Tibial nerve (tissue), 4 donors: ENCODE measurements around the gene COL3A1. TPM values are rescaled to one million over a fixed set of nuclear protein-coding genes. Genes with fewer than 3 reads are reported as not detected.

ENCODE experiments used
- DNase-seq, 2 donors: peaks; one replicate each; pipeline ENCODE4 v3.0.0-alpha.2; 2019; ENCODE audit warnings: low spot score in 2 of 2
- H3K27ac ChIP-seq, 4 donors: fragments of 200-600 bp; sonication (generic) in 3 of 4; one replicate each; pipeline ENCODE4 v1.5.1; 2017 to 2019; ENCODE audit warnings: mild to moderate bottlenecking in 1 of 4
- H3K27me3 ChIP-seq, 2 donors: fragments of 200-600 bp; sonication (generic) in 1 of 2; one replicate each; pipeline versions ENCODE4 v1.5.1 to v1.6.0; 2017 to 2019
- H3K36me3 ChIP-seq, 3 donors: fragments of 200-600 bp; sonication (generic); one replicate each; pipeline ENCODE4 v1.5.1; 2018 to 2019
- H3K4me1 ChIP-seq, 4 donors: fragments of 200-600 bp; sonication (generic) in 3 of 4; one replicate each; pipeline ENCODE4 v1.5.1; 2017 to 2019
- H3K4me3 ChIP-seq, 4 donors: fragments of 200-600 bp; sonication (generic) in 3 of 4; one replicate each; pipeline ENCODE4 v1.5.1; 2017 to 2019; ENCODE audit warnings: mild to moderate bottlenecking in 1 of 4, moderate library complexity in 1 of 4
- H3K9me3 ChIP-seq, 4 donors: fragments of 200-600 bp; sonication (generic) in 3 of 4; one replicate each; pipeline ENCODE4 v1.5.1; 2017 to 2019
- EP300 ChIP-seq, 2 donors: sonication (generic); formaldehyde crosslinking; IDR thresholded peaks; one replicate each; pipeline ENCODE4 v1.6.1; 2017; ENCODE audit warnings: antibody characterized with exemption in 2 of 2, mild to moderate bottlenecking in 1 of 2
- POLR2A ChIP-seq, 2 donors: fragments of 450-650 bp; IDR thresholded peaks; one replicate each; pipeline ENCODE4 v1.6.1; 2017; ENCODE audit warnings: antibody characterized with exemption in 2 of 2, mild to moderate bottlenecking in 2 of 2, moderate library complexity in 2 of 2
- WGBS, 2 donors: methylation state at CpG; one replicate each; pipeline ENCODE4 v1.1.5; 2018; 5-methylcytosine and 5-hydroxymethylcytosine counted together
- total RNA-seq, 4 donors: library from RNA; depleted of rRNA; stranded (reverse); fragments of >200 nt; gene quantifications; one replicate each; pipeline ENCODE4 v1.1.0, GENCODE V29; 2016
- TF ChIP-seq, protein P1 (sequence below), 5 experiments: fragments of 200-600 bp in 3 of 5; fragments of 450-650 bp in 2 of 5; sonication (generic) in 3 of 5; IDR thresholded peaks; one replicate each; pipeline ENCODE4 v1.5.1; 2016 to 2019; ENCODE audit warnings: antibody characterized with exemption in 5 of 5, mild to moderate bottlenecking in 3 of 5, moderate library complexity in 2 of 5

COL3A1 gene
- total RNA-seq, 4 donors from 2014 or later = 77.1 to 205 (median 115) TPM

DNA sequence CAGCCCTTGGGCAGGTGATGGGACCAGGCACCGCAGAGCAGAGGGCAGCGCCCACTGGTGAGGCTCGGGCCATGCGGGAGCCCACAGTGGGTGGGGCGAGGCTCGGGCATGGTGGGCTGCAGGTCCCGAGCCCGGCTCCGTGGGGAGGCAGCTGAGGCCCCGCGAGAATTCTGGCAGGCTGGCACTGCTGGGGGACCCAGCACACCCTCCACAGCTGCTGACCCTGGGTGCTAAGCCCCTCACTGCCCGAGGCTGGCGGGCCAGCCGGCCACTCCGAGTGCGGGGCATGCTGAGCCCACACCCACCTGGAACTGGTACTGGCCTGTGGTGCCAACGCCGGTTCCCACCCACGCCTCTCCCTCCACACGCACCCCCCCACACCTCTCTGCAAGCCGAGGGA is 29.7 kb upstream of the COL3A1 start:
- Histone ChIP-seq H3K27ac (no peak overlapping the region), H3K4me3 (no peak overlapping the region), H3K27me3 (no peaks in the 10 kb centered on the region), H3K4me1 (peaks cover 0 to 10% (median 3%) of the 10 kb centered on the region in 4 donors), H3K9me3 (peaks cover 0 to 3% (median 0%) of the 10 kb centered on the region in 4 donors), H3K36me3 (no peaks in the 10 kb centered on the region)
- 68 to 88% methylated on average over 4 to 9 of the region's 21 CpGs for WGBS, 2 donors
- DNase-seq = no peak
- no peak for TF ChIP-seq EP300 (IDR thresholded peaks at IDR 0.05)
- TF ChIP-seq, protein P1, sequence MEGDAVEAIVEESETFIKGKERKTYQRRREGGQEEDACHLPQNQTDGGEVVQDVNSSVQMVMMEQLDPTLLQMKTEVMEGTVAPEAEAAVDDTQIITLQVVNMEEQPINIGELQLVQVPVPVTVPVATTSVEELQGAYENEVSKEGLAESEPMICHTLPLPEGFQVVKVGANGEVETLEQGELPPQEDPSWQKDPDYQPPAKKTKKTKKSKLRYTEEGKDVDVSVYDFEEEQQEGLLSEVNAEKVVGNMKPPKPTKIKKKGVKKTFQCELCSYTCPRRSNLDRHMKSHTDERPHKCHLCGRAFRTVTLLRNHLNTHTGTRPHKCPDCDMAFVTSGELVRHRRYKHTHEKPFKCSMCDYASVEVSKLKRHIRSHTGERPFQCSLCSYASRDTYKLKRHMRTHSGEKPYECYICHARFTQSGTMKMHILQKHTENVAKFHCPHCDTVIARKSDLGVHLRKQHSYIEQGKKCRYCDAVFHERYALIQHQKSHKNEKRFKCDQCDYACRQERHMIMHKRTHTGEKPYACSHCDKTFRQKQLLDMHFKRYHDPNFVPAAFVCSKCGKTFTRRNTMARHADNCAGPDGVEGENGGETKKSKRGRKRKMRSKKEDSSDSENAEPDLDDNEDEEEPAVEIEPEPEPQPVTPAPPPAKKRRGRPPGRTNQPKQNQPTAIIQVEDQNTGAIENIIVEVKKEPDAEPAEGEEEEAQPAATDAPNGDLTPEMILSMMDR (IDR thresholded peaks at IDR 0.05) = no peak
- no peak for TF ChIP-seq POLR2A (IDR thresholded peaks at IDR 0.05)

- H3K9me3 ChIP-seq = peaks cover 0 to 3% (median 0%) of the 10 kb centered on the region in 4 donors
- H3K4me1 ChIP-seq = no peaks in the 10 kb centered on the region
- TF ChIP-seq, protein P1 (IDR thresholded peaks at IDR 0.05) = no peak
- TF ChIP-seq POLR2A (IDR thresholded peaks at IDR 0.05) (no peak), EP300 (IDR thresholded peaks at IDR 0.05) (no peak)
- H3K27ac ChIP-seq = no peak overlapping the region
- no peak overlapping the region for H3K4me3 ChIP-seq
- H3K36me3 ChIP-seq = no peaks in the 10 kb centered on the region
- DNase-seq = no peak
- 94 to 96% methylated on average over 25 of the region's 25 CpGs for WGBS, 2 donors
- no peaks in the 10 kb centered on the region for H3K27me3 ChIP-seq
These were observed 24.9 kb upstream of the COL3A1 start for GRCh38 chr2:188949046-188949818.

- H3K27me3 ChIP-seq = no peaks in the 10 kb centered on the region
- no peak for DNase-seq
- H3K4me1 ChIP-seq = no peaks in the 10 kb centered on the region
- H3K36me3 ChIP-seq = no peaks in the 10 kb centered on the region
- H3K9me3 ChIP-seq = no peaks in the 10 kb centered on the region
- no peak overlapping the region for H3K4me3 ChIP-seq
- H3K27ac ChIP-seq = no peak overlapping the region
- TF ChIP-seq EP300 (IDR thresholded peaks at IDR 0.05) (no peak), POLR2A (IDR thresholded peaks at IDR 0.05) (no peak)
- TF ChIP-seq, protein P1 (IDR thresholded peaks at IDR 0.05) = no peak
These were observed 21.3 kb upstream of the COL3A1 start for GRCh38 chr2:188952901-188953300.

- Histone ChIP-seq H3K36me3 (no peaks in the 10 kb centered on the region), H3K4me3 (no peak overlapping the region), H3K4me1 (no peaks in the 10 kb centered on the region), H3K9me3 (no peaks in the 10 kb centered on the region), H3K27me3 (no peaks in the 10 kb centered on the region), H3K27ac (no peak overlapping the region)
- 93 to 95% methylated on average over 2 of the region's 2 CpGs for WGBS, 2 donors
- TF ChIP-seq POLR2A (IDR thresholded peaks at IDR 0.05) = no peak
- TF ChIP-seq, protein P1 (IDR thresholded peaks at IDR 0.05) = no peak
- no peak for TF ChIP-seq EP300 (IDR thresholded peaks at IDR 0.05)
- no peak for DNase-seq
These were observed 17.9 kb upstream of the COL3A1 start for GRCh38 chr2:188956290-188956689.

- 52% methylated on average over 5 of the region's 5 CpGs for WGBS, 2 donors
- no peak for DNase-seq
- no peaks in the 10 kb centered on the region for H3K27me3 ChIP-seq
- no peak overlapping the region for H3K4me3 ChIP-seq
- H3K4me1 ChIP-seq = no peaks in the 10 kb centered on the region
- no peak overlapping the region for H3K27ac ChIP-seq
- no peak for TF ChIP-seq EP300 (IDR thresholded peaks at IDR 0.05)
- TF ChIP-seq, protein P1 (IDR thresholded peaks at IDR 0.05) = no peak
- no peak for TF ChIP-seq POLR2A (IDR thresholded peaks at IDR 0.05)
- no peaks in the 10 kb centered on the region for H3K9me3 ChIP-seq
- no peaks in the 10 kb centered on the region for H3K36me3 ChIP-seq
These were observed 17.2 kb upstream of the COL3A1 start for GRCh38 chr2:188956961-188957360.
